Stimulated activated CD4-positive, alpha-beta T cell treated with anti-CD3 and anti-CD28 coated beads, Interleukin-2, amount 100 ng/mL, for 48 hours (primary cell): ENCODE measurements around the gene TMEM50B.
A peak's percentile ranks its signal among the peaks of the same experiment; 100 is the strongest.
"Not testable (repeated sequence)": the region's sequence is repeated elsewhere in the genome, so short reads cannot be mapped to it uniquely, and the experiment has no call there.

ENCODE experiments used
- DNase-seq, 2 donors: peaks; one replicate each; pipeline ENCODE4 v3.0.0-alpha.2; 2020

TMEM50B gene

GRCh38 chr21:33425825-33426224, 53.9 kb downstream of the TMEM50B start:
- DNase-seq, result no peak

GRCh38 chr21:33424214-33424613, 55.6 kb downstream of the TMEM50B start:
- DNase-seq, result no peak

GRCh38 chr21:33421713-33422393, 57.9 kb downstream of the TMEM50B start:
- no peak for DNase-seq

GRCh38 chr21:33419538-33420123, 60.1 kb downstream of the TMEM50B start:
- no peak for DNase-seq

- DNase-seq, result no peak
Observed at GRCh38 chr21:33418691-33419090, 61.1 kb downstream of the TMEM50B start.

GRCh38 chr21:33414926-33415325, 64.8 kb downstream of the TMEM50B start:
- DNase-seq, result no peak

- DNase-seq, result no peak
Observed at GRCh38 chr21:33414068-33414467, 65.7 kb downstream of the TMEM50B start.

GRCh38 chr21:33412832-33413519, 66.8 kb downstream of the TMEM50B start:
- no peak for DNase-seq

- not testable (repeated sequence) for DNase-seq
Observed at GRCh38 chr21:33412439-33412831, 67.3 kb downstream of the TMEM50B start.

GRCh38 chr21:33411949-33412430, 67.8 kb downstream of the TMEM50B start:
- no peak for DNase-seq

GRCh38 chr21:33406493-33406892, 73.3 kb downstream of the TMEM50B start:
- DNase-seq, result no peak

GRCh38 chr21:33403786-33404585, 75.8 kb downstream of the TMEM50B start:
- peak in 1 of 2 donors; percentile 41 for DNase-seq

GRCh38 chr21:33403128-33403785, 76.5 kb downstream of the TMEM50B start, which contains the start of gene IFNGR2:
IFNGR2 (plus strand) TSS chr21:33403413; CDS start chr21:33403544, 131 bp downstream.
- peak in 1 of 2 donors; percentile 35 for DNase-seq

- DNase-seq, result no peak
Observed at GRCh38 chr21:33402001-33402979, 77.5 kb downstream of the TMEM50B start.

GRCh38 chr21:33401630-33401992, 78.2 kb downstream of the TMEM50B start:
- no peak for DNase-seq
